22Rv1 (cell line): ENCODE data around the gene ATG7.

Experiments
- CTCF ChIP-seq: fragments of 450-650 bp; IDR thresholded peaks from 2 replicates; pipeline ENCODE4 v1.5.1; 2017; ENCODE audit warnings: mild to moderate bottlenecking
- ZFX ChIP-seq: fragments of 450-650 bp; IDR thresholded peaks from 2 replicates; pipeline ENCODE4 v1.6.1; 2017; ENCODE audit warnings: antibody characterized with exemption, borderline replicate concordance

DNA sequence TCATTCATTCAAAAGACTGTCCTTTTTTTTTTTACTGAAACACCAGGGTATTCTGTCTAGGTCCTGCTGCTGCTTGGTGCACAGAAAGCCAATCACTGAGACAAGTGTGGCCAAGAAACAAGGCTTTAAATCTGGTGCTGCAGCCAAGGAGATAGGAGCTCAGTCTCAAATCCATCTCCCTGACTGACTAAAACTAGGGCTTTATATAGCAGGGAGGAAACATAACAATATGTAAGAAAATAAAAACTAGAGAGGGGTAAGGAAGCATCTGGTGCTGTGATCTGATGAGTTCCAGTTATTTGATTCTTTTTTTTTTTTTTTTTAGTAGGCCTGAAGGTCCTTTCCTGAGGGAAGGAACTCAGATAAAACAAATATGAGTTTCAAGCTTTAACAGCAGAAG is 139.8 kb downstream of the ATG7 start:
- TF ChIP-seq CTCF (no peak), ZFX (no peak)
